DMS153 treated with DMSO at 0.1 percent for 48 hours (cell line): Measurements from ENCODE around the gene LRP10.
"Not testable (repeated sequence)": the region's sequence is repeated elsewhere in the genome, so short reads cannot be mapped to it uniquely, and the experiment has no call there.

Source experiments
- DNase-seq: peaks from one replicate; lab custom pipeline; 2025; ENCODE audit not compliant: unreplicated experiment; lab: John Stamatoyannopoulos, UW

The LRP10 gene

DNA sequence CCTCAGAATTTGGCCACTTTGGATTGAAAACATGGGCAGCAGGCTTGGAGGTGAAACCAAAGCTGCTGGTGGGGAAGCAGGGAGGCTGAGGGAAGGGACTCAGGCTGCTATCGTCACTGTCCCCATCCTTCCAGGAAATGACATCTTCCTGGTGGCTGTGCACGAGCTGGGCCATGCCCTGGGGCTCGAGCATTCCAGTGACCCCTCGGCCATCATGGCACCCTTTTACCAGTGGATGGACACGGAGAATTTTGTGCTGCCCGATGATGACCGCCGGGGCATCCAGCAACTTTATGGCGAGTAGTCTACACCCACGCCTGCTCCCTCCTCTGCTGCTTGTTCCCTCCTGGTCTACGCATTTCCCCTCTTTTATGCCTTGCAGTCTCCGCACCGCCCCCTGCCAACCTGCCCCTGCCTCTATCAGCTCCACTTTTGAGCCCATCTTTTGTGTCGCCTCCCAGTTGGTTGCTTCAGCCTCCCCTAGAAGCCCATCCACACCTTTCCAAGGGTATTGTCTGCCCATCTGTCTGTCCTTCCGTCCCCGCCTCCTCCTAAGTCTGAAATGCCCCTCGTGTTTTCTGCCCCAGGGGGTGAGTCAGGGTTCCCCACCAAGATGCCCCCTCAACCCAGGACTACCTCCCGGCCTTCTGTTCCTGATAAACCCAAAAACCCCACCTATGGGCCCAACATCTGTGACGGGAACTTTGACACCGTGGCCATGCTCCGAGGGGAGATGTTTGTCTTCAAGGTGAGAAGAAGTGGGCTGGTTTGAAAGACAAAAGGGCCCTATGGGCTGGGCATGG, 28.2 kb upstream of the LRP10 start:
- no peak for DNase-seq

DNA sequence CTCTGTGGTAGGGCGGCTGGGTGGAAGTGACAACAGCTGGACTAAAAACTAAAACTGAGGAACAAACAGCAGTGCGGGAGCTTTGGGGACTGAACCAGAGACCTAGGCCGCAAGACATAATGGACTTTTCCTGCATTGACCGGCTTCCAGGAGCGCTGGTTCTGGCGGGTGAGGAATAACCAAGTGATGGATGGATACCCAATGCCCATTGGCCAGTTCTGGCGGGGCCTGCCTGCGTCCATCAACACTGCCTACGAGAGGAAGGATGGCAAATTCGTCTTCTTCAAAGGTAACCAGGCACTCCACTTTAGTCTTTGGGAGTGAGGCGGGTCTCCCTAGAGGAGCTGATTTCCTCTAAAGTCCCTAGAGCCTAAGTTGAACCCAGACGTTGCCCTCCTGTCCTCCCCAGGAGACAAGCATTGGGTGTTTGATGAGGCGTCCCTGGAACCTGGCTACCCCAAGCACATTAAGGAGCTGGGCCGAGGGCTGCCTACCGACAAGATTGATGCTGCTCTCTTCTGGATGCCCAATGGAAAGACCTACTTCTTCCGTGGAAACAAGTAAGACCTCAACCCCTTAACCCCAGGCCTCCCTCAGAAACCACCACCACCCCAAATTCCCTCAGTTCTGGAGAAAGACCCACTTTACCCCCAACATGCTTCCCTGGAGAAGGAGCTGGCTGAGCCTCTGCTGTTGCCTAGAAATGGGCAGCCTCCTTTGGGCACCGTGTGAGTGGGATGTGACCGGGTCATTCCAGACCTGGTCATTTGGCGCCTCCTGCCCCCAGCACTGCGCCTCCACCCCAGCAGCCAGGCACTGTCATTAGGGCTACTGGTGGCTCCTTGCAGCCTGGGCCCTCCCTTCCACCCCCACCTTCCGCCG, 27.1 kb upstream of the LRP10 start:
- DNase-seq = no peak

DNA sequence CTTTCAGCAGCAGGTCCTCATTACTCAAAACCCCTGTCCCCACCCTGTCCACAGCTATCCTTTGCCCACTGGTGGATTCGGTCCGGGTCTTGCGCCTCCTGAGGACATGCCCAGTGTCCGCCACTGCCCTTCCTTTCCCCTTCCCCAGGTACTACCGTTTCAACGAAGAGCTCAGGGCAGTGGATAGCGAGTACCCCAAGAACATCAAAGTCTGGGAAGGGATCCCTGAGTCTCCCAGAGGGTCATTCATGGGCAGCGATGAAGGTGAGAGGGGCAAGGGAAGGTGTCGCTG, 26.5 kb upstream of the LRP10 start:
- no peak for DNase-seq

DNA sequence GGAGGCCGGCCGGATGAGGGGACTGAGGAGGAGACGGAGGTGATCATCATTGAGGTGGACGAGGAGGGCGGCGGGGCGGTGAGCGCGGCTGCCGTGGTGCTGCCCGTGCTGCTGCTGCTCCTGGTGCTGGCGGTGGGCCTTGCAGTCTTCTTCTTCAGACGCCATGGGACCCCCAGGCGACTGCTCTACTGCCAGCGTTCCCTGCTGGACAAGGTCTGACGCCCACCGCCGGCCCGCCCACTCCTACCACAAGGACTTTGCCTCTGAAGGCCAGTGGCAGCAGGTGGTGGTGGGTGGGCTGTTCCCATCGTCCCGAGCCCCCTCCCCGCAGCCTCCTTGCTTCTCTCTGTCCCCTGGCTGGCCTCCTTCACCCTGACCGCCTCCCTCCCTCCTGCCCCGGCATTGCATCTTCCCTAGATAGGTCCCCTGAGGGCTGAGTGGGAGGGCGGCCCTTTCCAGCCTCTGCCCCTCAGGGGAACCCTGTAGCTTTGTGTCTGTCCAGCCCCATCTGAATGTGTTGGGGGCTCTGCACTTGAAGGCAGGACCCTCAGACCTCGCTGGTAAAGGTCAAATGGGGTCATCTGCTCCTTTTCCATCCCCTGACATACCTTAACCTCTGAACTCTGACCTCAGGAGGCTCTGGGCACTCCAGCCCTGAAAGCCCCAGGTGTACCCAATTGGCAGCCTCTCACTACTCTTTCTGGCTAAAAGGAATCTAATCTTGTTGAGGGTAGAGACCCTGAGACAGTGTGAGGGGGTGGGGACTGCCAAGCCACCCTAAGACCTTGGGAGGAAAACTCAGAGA, 25.5 kb upstream of the LRP10 start:
- DNase-seq = no peak

DNA sequence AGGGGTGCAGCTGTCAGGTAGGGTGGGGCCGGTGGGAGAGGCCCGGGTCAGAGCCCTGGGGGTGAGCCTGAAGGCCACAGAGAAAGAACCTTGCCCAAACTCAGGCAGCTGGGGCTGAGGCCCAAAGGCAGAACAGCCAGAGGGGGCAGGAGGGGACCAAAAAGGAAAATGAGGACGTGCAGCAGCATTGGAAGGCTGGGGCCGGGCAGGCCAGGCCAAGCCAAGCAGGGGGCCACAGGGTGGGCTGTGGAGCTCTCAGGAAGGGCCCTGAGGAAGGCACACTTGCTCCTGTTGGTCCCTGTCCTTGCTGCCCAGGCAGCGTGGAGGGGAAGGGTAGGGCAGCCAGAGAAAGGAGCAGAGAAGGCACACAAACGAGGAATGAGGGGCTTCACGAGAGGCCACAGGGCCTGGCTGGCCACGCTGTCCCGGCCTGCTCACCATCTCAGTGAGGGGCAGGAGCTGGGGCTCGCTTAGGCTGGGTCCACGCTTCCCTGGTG, 24.7 kb upstream of the LRP10 start:
- DNase-seq = no peak

DNA sequence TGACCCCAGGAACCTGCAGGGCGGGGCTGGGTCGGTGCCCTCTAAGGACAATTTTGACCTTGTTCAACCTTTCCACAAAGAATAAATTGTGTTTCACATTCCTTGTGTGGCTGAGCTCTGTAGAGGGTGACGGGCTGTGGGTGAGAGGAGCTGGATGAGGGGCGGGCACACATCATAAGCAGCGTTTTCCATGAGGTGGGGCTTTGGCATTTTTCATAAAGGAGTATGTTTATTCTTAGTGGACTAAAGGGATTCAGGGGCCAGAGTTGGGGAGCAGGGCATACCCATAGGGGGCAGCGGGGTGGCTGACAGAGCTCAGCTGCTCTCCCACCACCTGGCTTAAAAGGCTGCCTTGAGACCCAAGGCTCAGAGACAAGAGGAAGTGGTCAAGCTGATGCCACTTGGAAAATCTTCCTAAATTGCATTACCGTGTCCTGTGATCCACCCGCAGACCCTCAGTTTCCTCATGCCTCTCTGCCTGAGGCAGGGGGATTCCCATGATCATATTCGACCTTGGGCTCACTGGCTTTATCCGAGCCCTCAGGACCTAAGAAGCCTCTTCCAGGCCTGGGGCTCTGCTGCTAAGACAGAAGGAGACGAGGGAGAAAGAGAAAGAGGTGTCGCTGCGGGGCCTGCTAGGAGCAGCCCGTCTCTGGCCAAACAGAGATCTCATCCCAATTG, 23.7 kb upstream of the LRP10 start:
- DNase-seq = no peak

DNA sequence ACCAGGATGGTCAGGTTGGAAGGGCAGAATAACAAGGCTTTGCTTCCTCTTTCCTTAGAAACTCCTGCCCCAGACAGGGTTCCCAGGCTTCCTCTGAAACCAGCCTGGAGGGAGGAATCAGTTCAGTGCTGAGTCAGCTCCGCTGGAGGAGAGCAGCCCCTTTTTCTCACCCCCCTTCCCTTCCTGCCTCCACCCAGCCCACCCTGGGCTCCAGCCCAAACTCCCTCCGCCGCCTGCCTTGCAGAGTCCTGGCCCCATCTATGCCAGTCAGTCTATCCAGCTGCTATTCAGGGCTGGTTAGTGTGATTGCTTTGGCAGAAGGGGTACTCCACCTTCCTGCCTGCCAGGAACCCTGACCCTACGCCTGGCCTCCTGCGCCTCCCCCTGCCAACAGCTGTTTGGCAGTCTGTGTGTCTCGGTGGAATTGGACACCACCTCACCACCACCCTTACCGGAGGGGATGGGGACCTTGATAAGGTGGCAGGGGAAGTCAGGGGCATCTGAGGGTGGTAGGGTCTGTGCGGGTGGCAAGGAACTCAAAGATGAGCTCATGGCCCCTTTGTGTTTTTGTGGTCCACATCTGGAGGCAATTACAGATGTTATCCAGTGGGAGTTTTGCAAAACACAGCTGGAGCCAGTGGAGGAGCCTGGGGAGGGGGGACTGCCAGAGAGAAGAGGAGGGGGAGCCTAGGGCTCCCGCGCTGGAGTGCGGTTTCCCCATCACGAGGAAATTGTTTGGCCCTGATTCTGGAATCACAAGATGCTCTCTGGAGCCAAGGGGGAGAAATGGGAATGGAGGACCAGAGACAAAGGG, 23.0 kb upstream of the LRP10 start:
- no peak for DNase-seq

DNA sequence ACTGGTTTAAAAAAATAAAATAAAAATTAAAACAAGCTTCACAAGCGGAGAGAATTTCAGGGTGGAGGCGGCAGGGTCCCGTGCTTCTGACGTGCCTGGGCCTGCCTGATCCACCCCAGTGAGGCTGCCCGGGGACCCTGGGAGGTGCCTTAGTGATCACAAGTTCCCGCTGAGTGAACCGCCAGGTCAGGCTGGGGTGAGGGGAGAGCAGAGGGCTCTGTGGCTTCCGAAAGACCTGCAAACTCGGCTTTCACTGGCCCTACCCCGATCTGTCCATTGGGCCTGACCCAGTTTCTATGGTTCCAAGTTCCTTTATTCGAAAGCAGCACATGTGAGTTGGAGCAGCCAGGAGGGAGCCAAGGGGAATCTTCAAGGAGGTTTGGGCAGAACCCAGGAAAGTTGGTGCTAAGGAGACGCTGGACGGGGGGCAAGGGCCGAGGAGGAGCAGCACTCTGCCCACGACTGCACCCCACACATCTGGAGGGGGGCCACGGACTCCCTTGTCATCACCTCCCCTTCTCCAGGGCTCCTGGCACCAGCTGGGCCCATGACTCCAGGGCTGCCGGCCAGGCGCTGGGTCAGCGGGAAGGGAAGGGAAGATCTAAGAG, 22.2 kb upstream of the LRP10 start:
- no peak for DNase-seq

DNA sequence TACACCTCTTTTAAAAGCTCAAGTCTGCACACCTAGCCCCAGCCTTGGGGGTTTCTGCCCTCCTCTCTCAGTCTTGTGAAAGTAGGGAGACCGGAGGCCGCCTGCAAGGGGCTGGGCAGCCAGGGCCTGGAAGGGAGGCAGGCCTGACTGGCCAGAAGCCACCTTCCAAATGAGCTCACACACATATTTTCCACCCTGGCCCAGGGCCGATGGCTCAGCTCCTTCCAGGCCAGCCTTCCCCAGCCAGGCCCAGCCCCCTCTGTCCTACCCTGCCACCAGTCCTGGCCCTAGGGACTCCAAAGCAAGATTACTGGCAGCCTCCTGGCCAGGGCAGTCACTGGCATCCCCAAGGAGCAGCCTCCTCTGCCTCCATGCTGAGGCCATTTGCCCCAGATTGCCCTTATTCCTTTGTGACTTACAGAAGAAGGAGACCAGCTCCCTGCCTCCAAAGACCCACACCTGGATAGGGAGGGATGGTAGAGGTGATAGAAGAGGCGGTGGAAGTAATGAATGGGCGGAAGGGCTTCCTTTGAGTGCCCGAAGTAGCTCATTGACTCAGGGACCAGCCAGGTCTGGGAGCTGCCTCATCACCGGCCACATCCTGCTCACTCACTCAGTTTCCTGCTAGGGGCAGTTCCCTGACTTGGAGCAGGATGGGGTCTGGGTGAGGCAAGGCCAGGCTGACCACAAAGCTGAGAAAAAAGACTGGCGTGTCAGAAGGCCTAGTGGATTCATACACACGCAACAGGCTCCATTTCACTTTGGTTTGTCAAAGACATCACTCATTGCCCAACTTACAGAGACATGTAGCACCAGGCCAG, 20.4 kb upstream of the LRP10 start:
- no peak for DNase-seq

DNA sequence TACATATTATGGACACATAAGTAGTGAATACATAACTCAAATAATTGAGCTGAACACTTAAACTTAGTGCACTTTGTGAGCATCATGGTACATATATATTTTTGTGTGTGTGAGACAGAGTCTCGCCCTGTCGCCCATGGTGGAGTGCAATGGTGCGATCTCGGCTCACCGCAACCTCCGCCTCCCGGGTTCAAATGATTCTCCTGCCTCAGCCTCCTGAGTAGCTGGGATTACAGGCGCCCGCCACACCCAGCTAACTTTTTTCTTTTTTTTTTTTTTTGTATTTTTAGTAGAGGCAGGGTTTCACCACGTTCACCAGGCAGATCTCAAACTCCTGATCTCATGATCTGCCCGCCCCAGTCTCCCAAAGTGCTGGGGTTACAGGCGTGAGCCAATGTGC, 19.4 kb upstream of the LRP10 start:
- DNase-seq = not testable (repeated sequence)

DNA sequence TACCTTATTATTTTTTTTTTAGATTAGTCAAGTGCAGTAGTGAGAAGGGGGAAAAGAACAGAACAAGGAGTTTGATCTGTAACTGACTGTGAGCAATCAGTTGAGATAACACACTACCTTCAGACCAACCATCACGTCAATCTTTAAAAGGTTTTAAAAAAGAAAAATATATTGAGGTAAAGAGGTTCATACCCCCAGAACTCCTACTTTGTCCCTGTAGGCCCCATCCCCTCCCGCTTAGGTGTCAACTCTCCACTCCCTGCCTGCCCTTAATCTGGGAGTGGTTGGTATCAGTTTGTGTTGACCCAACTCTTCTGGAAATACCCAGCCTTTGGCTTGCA, 19.0 kb upstream of the LRP10 start:
- no peak for DNase-seq

DNA sequence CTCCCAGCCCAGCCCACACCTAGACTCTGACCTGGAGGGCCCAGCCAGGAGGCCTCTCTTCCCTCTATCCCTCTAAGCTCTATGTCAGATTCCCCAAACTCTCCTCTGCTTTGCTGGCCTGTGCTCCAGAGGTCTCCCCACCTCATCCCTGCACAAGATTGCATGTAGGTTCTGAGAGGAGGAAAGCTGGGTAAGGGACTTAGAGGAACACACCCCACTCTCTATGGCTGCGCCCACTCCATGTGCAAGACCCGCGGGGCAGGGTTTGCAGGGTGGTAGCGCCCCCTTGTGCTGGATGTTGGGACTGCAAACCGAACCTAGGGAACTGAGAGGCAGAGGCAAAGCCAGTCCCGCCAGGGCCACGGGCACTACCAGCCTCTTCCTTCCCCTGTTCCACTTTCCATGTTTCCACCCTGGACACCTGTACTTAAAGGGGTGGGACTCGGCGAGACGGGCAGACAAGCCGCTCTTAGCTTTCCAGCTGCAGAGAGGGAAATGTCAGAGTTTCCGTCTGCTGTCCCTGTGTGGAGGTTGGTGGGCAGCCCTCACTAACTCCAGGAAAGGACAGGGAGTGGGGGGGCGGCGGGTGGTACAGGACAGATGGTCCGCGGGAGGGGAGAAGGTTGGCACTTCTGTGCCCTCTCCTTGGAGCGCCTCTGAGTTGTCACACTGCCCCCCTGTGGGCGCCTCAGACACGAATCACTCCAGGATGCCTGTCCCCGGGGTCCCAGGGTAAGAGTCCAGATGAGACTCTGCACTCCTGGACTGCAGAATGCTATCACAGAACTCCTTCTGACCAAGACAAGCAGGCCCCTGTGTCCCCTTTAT, 18.4 kb upstream of the LRP10 start:
- peak; percentile 33 for DNase-seq

DNA sequence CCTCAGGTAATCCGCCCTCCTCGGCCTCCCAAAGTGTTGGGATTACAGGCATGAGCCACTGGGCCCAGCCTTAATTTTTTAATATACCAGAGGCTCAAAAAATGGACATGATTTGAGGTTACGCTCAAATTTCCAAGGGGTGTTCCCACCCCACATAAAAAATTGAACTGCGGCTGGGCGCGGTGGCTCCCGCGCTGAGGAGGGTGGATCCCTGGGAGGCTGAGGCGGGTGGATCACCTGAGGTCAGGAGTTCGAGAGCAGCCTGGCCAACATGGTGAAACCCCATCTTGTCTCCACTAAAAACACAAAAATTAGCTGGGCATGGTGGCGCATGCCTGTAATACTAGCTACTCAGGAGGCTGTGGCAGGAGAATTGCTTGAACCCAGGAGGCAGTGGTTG, 17.2 kb upstream of the LRP10 start:
- DNase-seq = not testable (repeated sequence)

DNA sequence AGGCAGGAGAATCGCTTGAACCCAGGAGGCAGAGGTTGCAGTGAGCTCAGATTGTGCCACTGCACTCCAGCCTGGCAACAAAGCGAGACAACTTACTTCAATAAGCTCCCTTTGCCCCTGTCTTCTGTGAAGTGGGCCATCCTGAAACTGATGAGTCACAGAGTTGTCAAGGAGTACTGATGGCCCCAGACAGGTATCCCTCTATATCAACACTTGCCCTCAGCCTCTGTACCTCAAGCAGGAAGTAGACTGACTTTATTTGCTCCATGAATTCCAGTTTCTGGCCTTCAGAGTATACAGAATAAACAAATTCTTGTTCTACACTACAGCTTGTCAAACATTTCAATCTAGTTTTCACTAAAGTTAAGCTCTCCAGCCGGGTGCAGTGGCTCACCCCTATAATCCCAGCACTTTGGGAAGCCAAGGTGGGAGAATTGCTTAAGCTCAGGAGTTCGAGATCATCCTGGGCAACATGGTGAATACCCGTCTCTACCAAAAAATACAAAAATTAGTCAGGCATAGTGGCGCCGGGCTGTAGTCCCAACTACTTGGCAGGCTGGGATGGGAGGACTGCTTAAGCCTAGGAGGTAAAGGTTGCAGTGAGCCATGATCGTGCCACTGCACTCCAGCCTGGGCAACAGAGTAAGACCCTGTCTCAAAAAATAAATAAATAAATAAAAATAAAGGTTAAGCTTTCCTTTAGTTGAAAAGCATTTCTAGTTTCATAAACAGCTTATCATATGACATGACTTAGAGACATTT, 16.4 kb upstream of the LRP10 start:
- no peak for DNase-seq

DNA sequence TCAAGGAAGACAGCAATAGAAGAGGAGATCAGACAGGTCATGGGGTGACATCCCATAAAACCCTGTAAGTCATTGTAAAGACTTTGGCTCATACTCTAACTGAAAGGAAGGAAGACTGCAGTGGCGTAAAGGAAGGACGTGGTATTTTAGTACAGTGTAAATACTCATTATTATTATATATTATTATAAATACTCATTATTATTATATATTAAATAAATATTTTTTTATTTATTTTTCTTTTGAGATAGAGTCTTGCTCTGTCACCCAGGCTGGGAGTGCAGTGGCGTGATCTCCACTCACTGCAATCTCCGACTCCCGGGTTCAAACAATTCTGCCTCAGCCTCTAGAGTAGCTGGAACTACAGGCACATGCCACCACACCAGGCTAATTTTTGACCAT, 15.1 kb upstream of the LRP10 start:
- no peak for DNase-seq

DNA sequence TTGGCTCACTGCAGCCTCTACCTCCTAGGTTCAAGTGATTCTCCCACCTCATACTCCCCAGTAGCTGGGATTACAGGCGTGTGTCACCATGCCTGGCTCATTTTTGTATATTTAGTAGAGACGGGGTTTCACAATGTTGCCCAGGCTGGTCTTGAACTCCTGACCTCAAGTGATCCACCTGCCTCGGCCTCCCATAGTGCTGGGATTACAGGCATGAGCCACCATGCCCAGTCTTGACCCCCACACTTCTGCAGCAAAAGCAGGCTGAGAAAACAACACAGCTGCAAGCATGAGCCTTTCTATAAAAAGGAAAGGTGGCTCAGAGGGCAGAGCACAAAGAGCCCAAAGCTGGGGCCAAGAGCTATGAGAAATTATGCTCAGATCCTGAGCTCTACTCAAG, 11.2 kb upstream of the LRP10 start:
- DNase-seq = not testable (repeated sequence)

DNA sequence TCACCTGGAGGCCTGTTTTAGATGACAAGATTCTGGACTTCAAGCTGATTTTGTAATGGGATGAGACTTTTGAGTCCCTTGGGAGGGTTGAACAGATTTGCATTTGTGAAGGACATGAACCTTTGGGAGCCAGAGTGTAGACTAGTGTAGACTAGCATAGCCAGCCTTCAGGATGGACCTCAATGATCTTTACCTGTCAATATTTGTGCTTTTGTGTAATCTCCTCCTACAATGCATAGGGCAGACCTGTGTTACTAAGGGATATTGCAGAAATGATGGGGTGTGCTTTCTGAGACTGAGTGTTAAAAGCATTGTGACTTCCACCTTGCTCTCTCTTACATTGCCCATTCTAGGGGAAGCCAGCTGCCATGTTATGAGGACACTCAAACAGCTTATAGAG, 9.9 kb upstream of the LRP10 start:
- no peak for DNase-seq
